ENCODE results near the gene KAZN.

The KAZN gene

GRCh38 chr1:14800014-14800413 is 201.5 kb downstream of the KAZN start:
- no peak for DNase-seq (ENCODE audit: low read depth)

- no peak for DNase-seq (ENCODE audit: low read depth)
Observed at GRCh38 chr1:14800500-14801076, 202.1 kb downstream of the KAZN start.

GRCh38 chr1:14803002-14803789 is 204.7 kb downstream of the KAZN start:
- DNase-seq (ENCODE audit: low read depth): no peak

GRCh38 chr1:14804626-14805025 is 206.1 kb downstream of the KAZN start:
- no peak for DNase-seq (ENCODE audit: low read depth)

- no peak for DNase-seq (ENCODE audit: low read depth)
Observed at GRCh38 chr1:14806772-14807171, 208.3 kb downstream of the KAZN start.

GRCh38 chr1:14808768-14809167 is 210.3 kb downstream of the KAZN start:
- no peak for DNase-seq (ENCODE audit: low read depth)

- DNase-seq (ENCODE audit: low read depth): no peak
Observed at GRCh38 chr1:14809191-14809981, 210.9 kb downstream of the KAZN start.

GRCh38 chr1:14810595-14811361 is 212.3 kb downstream of the KAZN start:
- no peak for DNase-seq (ENCODE audit: low read depth)

GRCh38 chr1:14811573-14811972 is 213.1 kb downstream of the KAZN start:
- no peak for DNase-seq (ENCODE audit: low read depth)

- DNase-seq (ENCODE audit: low read depth): no peak
Observed at GRCh38 chr1:14812189-14812588, 213.7 kb downstream of the KAZN start.

- DNase-seq (ENCODE audit: low read depth): no peak
Observed at GRCh38 chr1:14815175-14815877, 216.8 kb downstream of the KAZN start.

- no peak for DNase-seq (ENCODE audit: low read depth)
Observed at GRCh38 chr1:14817223-14818170, 219.0 kb downstream of the KAZN start.

- no peak for DNase-seq (ENCODE audit: low read depth)
Observed at GRCh38 chr1:14820295-14821085, 222.0 kb downstream of the KAZN start.

GRCh38 chr1:14822493-14822892 is 224.0 kb downstream of the KAZN start:
- no peak for DNase-seq (ENCODE audit: low read depth)

- no peak for DNase-seq (ENCODE audit: low read depth)
Observed at GRCh38 chr1:14822996-14823395, 224.5 kb downstream of the KAZN start.

- DNase-seq (ENCODE audit: low read depth): no peak
Observed at GRCh38 chr1:14824314-14824915, 225.9 kb downstream of the KAZN start.

- DNase-seq (ENCODE audit: low read depth): no peak
Observed at GRCh38 chr1:14825396-14825795, 226.9 kb downstream of the KAZN start.

- no peak for DNase-seq (ENCODE audit: low read depth)
Observed at GRCh38 chr1:14826172-14826636, 227.7 kb downstream of the KAZN start.

GRCh38 chr1:14826731-14827326 is 228.3 kb downstream of the KAZN start:
- DNase-seq (ENCODE audit: low read depth): no peak
